ENCODE results near the gene ITGB5. TPM values are rescaled to one million over a fixed set of nuclear protein-coding genes. Genes with fewer than 3 reads are reported as not detected.

ITGB5 gene
- total and polyA plus RNA-seq, 2 donors (not counting 1 experiment from before 2014, with no cell fraction given) = 0.15 to 0.54 TPM

- ATAC-seq (ENCODE audit: low read depth) = no peak
- intact Hi-C loops (cut with micrococcal nuclease) = no loop called here
- Histone ChIP-seq H3K27ac (ENCODE audit: low read length in 2 of 2) (no peak overlapping the region), H3K4me2 (replicated peaks; ENCODE audit: low read depth, low read length, poor library complexity, severe bottlenecking) (no peak overlapping the region), H2AFZ (ENCODE audit: insufficient read depth, low read depth, low read length, poor library complexity, severe bottlenecking) (no peak overlapping the region), H3K4me3 (ENCODE audit: control extremely low read depth in 1 of 5, extremely low read depth in 1 of 5, insufficient read depth in 1 of 5, low read depth in 2 of 5, low read length in 4 of 5) (no peak overlapping the region), H3K27me3 (replicated peaks in 1 of 4; ENCODE audit: control extremely low read depth in 1 of 4, control insufficient read depth in 3 of 4, insufficient read depth in 4 of 4, low read length in 3 of 4) (peaks cover 0 to 39% (median 13%) of the 10 kb centered on the region in 4 experiments), H3K4me1 (ENCODE audit: control insufficient read depth in 2 of 2, insufficient read depth in 2 of 2, low read length in 2 of 2) (peaks cover 10 to 12% of the 10 kb centered on the region in 2 donors), H4K20me1 (ENCODE audit: control insufficient read depth, insufficient read depth, low read length, poor library complexity, severe bottlenecking) (no peaks in the 10 kb centered on the region), H3K79me2 (ENCODE audit: control insufficient read depth, insufficient read depth, low read length) (no peaks in the 10 kb centered on the region), H3K9me3 (ENCODE audit: control extremely low read depth in 1 of 3, control insufficient read depth in 2 of 3, insufficient read depth in 1 of 3, low read length in 2 of 3) (peaks cover 0 to 4% (median 0%) of the 10 kb centered on the region in 3 donors), H3K36me3 (replicated peaks in 1 of 2; ENCODE audit: control extremely low read depth in 1 of 2, control insufficient read depth in 1 of 2, extremely low read depth in 1 of 2, insufficient read depth in 2 of 2, low read length in 1 of 2) (no peaks in the 10 kb centered on the region), H3K9ac (ENCODE audit: low read length) (no peak overlapping the region)
- peaks cover 55% of the 10 kb centered on the region for H3K27me3 Mint-ChIP-seq
- H3K27ac Mint-ChIP-seq = no peak overlapping the region
- WGBS (ENCODE audit: insufficient coverage) = 97% methylated on average over 3 of the region's 13 CpGs
- no peak for DNase-seq
- no peak for TF ChIP-seq CTCF (IDR thresholded peaks at IDR 0.05)
- TF ChIP-seq EZH2 (IDR thresholded peaks at IDR 0.05; ENCODE audit: borderline replicate concordance, insufficient read depth, low read depth, low read length, poor library complexity, severe bottlenecking) = no peak
- ChIA-PET POLR2A (no interaction called here), CTCF (interaction anchor here (1.4 kb wide), 1 partner anchor 122 kb away, joined by 3 read pairs; no protein-coding TSS in a partner anchor)
- H3K4me3 Mint-ChIP-seq = no peak overlapping the region
- no peaks in the 10 kb centered on the region for H3K9me3 Mint-ChIP-seq (ENCODE audit: insufficient read depth)
- H3K4me1 Mint-ChIP-seq = peaks cover 6% of the 10 kb centered on the region
Observed at GRCh38 chr3:124882816-124883747, 4.1 kb downstream of the ITGB5 start.
